ENCODE data around the gene ITGB4.
"Not testable (repeated sequence)": the region's sequence is repeated elsewhere in the genome, so short reads cannot be mapped to it uniquely, and the experiment has no call there.

The ITGB4 gene

DNA sequence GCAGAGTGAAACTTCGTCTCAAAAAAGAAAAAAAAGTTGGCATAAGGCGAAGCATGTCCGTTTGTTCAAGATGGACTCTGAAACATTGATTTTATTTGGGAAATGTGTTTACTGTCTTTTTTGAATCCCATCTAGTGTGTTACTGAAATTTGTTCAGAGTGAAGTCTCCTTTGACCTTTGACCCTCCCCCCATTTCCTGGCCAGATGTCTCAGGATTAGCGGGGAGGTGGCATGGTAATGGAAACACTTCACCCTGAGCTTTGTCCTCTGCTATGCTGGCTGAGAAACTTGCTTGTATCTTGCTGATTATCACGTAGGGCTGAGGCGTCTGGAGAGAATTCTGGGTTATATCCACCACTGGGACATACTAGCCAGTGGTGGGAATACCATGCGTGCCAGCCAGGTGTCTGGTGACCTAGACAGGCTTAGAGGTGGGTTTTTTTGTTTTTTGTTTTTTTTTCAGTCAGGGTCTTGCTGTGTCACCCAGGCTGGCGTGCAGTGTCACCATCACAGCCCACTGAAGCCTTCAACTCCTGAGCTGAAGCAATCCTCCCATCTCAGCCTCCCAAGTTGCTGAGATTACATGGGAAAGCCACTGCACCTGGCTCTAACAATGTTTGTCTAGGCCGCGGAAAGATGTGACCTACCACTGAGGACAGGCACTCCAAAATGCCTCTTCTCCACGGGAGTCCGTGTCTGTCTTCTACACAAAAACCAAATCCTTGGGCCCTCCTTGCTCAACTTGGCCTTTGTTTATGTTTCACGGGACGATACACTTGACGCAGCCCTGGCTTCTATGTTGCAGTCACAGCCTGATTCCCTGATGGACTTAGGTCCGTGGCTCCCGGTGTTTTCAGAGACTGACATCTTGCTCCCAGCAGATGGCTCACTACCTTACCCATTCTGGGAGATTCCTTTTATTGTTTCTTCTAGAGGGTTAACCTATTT lies 50.3 kb downstream of the ITGB4 start:
- DNase-seq (ENCODE audit: low spot score), result no peak

GRCh38 chr17:75773121-75773807 lies 52.0 kb downstream of the ITGB4 start:
- no peak for DNase-seq (ENCODE audit: low spot score)

GRCh38 chr17:75773808-75774470 lies 52.7 kb downstream of the ITGB4 start:
- DNase-seq (ENCODE audit: low spot score), result no peak

- DNase-seq (ENCODE audit: low spot score), result no peak
Measured at GRCh38 chr17:75774471-75774990, 53.3 kb downstream of the ITGB4 start.

- DNase-seq (ENCODE audit: low spot score), result no peak
Measured at GRCh38 chr17:75774991-75775668, 53.9 kb downstream of the ITGB4 start.

- no peak for DNase-seq (ENCODE audit: low spot score)
Measured at GRCh38 chr17:75776386-75777295, 55.4 kb downstream of the ITGB4 start.

GRCh38 chr17:75777296-75777922 lies 56.1 kb downstream of the ITGB4 start:
- DNase-seq (ENCODE audit: low spot score), result no peak

DNA sequence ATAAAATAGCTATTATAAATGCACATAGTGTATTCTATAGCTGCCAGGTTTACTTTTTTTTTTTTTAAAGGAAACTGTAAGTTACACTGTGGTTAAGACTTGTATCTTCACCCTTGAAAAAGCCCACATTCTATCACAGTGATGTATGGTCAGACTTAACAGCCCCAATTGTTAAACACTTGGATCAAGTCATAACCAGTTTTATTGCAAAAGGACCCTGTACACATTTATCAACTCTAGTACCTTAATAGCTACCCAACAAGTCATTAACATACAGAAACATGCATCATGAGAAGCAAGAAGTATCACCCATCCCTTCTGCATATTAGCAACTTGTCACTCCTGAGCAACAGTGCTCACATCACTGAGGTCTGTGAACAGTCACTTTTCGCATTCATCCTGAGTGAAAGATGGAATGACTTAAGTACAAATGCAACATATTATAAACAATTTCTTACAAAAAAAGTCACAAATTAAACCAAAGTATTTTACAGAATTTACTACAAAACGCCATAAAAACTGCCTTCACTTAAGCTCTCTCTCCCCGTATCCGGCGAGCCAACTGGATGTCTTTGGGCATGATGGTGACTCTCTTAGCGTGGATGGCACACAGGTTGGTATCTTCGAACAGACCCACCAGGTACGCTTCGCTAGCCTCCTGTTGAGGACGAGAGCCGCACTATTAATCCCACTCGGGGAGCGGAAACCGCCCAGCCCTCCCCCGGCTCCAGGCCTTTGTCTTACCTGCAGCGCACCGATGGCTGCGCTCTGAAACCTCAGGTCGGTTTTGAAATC lies 57.0 kb downstream of the ITGB4 start:
- DNase-seq (ENCODE audit: low spot score), result not testable (repeated sequence)

- no peak for DNase-seq (ENCODE audit: low spot score)
Measured at GRCh38 chr17:75778861-75779249, 57.6 kb downstream of the ITGB4 start.

- peak; percentile 98 for DNase-seq (ENCODE audit: low spot score)
Measured at GRCh38 chr17:75779250-75779986, 58.2 kb downstream of the ITGB4 start.

- DNase-seq (ENCODE audit: low spot score), result no peak
Measured at GRCh38 chr17:75779987-75780889, 59.0 kb downstream of the ITGB4 start.

DNA sequence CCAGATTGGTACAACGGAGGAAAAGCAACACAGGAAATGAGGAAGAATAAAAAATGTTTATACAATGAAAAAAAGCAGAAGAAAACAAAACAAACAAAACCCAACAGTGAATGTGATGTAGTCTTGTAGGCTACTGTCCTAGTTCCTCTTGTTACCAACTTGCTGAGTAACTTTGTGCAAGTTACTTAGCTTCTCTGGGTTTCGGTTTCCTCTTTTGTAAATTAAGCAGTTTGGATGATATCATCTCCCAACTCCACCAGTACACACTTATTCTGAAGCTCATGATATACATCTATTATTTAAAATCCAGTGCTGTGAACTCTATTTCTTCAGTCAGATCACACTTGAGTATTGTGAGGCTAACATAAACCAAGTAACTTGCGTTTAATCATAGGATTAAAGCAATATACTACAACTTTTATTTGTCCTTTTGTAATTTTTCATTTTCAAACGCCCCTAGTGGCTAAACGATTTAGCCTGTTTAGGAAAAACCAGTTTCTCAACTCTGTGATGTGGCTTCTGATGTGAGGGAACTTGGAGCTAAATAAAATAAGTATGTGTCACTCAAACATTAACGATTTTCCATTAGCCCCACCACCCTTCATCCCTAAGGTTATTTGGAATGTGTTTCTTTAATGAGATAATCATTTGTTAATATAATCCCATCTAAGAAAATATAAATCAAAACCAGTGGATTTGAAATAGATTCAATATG lies 62.0 kb downstream of the ITGB4 start:
- no peak for DNase-seq (ENCODE audit: low spot score)

GRCh38 chr17:75783803-75784472 lies 62.7 kb downstream of the ITGB4 start:
- no peak for DNase-seq (ENCODE audit: low spot score)

GRCh38 chr17:75784473-75785015 lies 63.3 kb downstream of the ITGB4 start, which contains the start of gene UNK:
Gene UNK, plus strand, starts transcription at chr17:75784806. Its CDS starts 75 bp downstream, at chr17:75784881.
- peak; percentile 98 for DNase-seq (ENCODE audit: low spot score)

GRCh38 chr17:75785016-75785890 lies 64.0 kb downstream of the ITGB4 start:
- peak; percentile 97 for DNase-seq (ENCODE audit: low spot score)
